OCI-LY3 (cell line): Measurements from ENCODE around the gene CALY.

Source experiments
- CTCF ChIP-seq: fragments of 200-600, 300-600 bp; sonication (generic); IDR thresholded peaks from 2 replicates; pipeline ENCODE4 v1.5.1; 2014; ENCODE audit warnings: antibody characterized with exemption, low read length, low read depth
- EZH2phosphoT487 ChIP-seq: fragments of 200-600 bp; shearing (Covaris generic); IDR thresholded peaks from 2 replicates; pipeline ENCODE4 v1.6.1; 2018; ENCODE audit warnings: antibody characterized with exemption, mixed run types, low read depth

GRCh38 chr10:133334503-133335245 is 2.0 kb downstream of the CALY start:
- no peak for TF ChIP-seq CTCF
- no peak for TF ChIP-seq EZH2phosphoT487
